BLaER1 (cell line): ENCODE results near the gene SPTBN4.

Experiments used
- H3K27ac ChIP-seq: shearing (Covaris generic); formaldehyde crosslinking; 2 replicates; pipeline ENCODE4 v1.8.1; 2022
- H3K27me3 ChIP-seq: shearing (Covaris generic); formaldehyde crosslinking; 2 replicates; pipeline ENCODE4 v1.8.1; 2022
- H3K36me3 ChIP-seq: shearing (Covaris generic); formaldehyde crosslinking; 2 replicates; pipeline ENCODE4 v1.8.1; 2022
- H3K4me1 ChIP-seq: shearing (Covaris generic); formaldehyde crosslinking; 2 replicates; pipeline ENCODE4 v1.8.1; 2022
- H3K4me2 ChIP-seq: shearing (Covaris generic); formaldehyde crosslinking; 2 replicates; pipeline ENCODE4 v1.8.1; 2022
- H3K4me3 ChIP-seq: shearing (Covaris generic); formaldehyde crosslinking; 2 replicates; pipeline ENCODE4 v1.8.1; 2022
- H3K9ac ChIP-seq: shearing (Covaris generic); formaldehyde crosslinking; 2 replicates; pipeline ENCODE4 v1.8.1; 2022
- H3K9me3 ChIP-seq: shearing (Covaris generic); formaldehyde crosslinking; 2 replicates; pipeline ENCODE4 v1.8.1; 2022
- H4K20me1 ChIP-seq: shearing (Covaris generic); formaldehyde crosslinking; 2 replicates; pipeline ENCODE4 v1.8.1; 2022
- Cebpa-rat ChIP-seq: shearing (Covaris generic); IDR thresholded peaks from 2 replicates; pipeline ENCODE4 v1.8.1; 2022

The SPTBN4 gene

DNA sequence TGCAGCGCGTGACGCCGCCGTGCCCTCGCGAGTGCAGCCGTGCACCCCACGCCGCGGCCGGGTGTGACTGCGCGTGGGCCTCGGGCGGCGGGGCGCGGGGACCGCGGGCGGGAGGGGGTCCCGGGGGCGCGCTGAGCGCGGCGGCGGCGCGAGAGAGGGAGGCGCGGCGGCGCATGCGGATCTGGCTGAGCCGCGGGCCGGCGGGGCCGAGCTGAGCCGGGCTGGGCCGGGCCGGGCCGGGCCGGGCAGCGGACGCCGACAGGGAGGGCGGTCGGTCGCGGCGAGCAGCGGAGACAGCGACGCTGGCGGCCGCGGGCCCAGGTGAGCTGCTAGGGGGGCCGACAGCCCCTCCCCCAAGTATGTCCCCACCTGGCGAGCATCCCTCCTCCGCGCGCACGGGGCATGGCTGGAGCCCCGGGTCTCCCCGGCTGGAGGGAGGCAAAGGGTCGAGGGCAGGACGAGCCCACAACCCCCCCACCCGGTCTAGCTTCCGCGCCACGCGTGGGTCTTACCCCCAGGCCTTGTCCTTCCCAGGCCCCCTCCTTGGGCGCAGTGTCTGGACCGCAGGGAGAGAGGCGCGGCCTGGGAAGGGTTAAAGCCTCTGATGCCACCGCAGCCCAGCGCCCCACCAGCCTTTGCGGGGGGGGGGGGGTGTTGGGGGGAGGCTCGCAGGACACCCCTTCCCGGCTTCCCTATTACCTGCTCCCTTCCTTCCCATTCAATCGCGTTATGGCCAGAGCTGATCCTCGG is at the start of gene SPTBN4:
SPTBN4 (plus strand) TSS at position 17 of the 750 bp plus-strand sequence. CDS start 5,621 bp downstream, outside the sequence.
- Histone ChIP-seq H3K27me3 (peaks cover 5% of the 10 kb centered on the region; the same call in 1 of the 2 replicates), H3K9ac (peak within 1 kb of the TSS; percentile 22; the same call in 1 of the 2 replicates), H4K20me1 (no peaks in the 10 kb centered on the region), H3K27ac (no peak within 1 kb of the TSS), H3K4me1 (peaks cover 21% of the 10 kb centered on the region), H3K9me3 (no peaks in the 10 kb centered on the region), H3K4me2 (peak within 1 kb of the TSS; percentile 93), H3K36me3 (no peaks in the 10 kb centered on the region), H3K4me3 (peak within 1 kb of the TSS; percentile 76)
- TF ChIP-seq Cebpa-rat = no peak

DNA sequence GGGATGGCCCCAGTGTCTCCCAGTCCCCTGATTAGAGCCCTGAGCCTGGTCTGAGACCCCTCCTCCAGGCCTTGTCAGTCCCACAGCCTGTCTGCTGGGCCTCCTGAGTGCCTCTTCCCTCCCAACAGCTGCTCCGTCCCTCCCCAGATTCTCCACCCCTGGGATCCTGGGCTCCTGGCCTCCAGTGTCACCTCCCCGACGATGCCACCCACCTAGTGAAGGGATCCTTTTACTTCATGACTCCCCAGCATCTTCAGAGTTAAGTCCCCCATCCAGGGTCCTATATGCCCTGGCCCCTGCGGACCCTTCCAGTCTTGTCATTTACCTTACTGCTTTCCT is 49.2 kb upstream of the SPTBN4 start:
- Histone ChIP-seq H4K20me1 (no peaks in the 10 kb centered on the region), H3K4me3 (no peak overlapping the region), H3K9ac (peak overlapping the region; percentile 57), H3K27ac (peak overlapping the region; percentile 81), H3K4me1 (peaks cover 83% of the 10 kb centered on the region), H3K9me3 (no peaks in the 10 kb centered on the region), H3K4me2 (peak overlapping the region; percentile 72), H3K36me3 (peaks cover 4% of the 10 kb centered on the region), H3K27me3 (no peaks in the 10 kb centered on the region)
- TF ChIP-seq Cebpa-rat = no peak

DNA sequence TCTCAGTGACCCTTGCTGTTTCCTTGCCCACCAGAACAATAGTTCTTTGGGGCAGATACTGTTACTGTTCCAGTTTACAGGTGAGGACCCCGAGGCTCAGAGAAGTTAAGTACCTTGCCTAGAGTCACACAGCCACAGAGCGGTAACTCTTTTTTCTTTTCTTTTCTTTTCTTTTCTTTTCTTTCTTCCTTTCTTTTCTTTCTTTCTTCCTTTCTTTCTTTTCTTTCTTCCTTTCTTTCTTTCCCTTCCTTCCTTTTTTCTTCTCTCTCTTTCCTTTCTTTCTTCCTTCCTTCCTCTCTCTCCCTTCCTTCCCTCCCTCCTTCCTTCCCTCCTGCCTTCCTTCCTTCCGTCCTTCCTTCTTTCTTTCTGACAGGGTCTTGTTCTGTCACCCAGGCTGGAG is 48.8 kb upstream of the SPTBN4 start:
- Histone ChIP-seq H3K4me1 (peaks cover 79% of the 10 kb centered on the region), H3K4me2 (peak overlapping the region; percentile 72), H4K20me1 (no peaks in the 10 kb centered on the region), H3K27me3 (no peaks in the 10 kb centered on the region), H3K9me3 (no peaks in the 10 kb centered on the region), H3K9ac (peak overlapping the region; percentile 57; the same call in 1 of the 2 replicates), H3K36me3 (peaks cover 9% of the 10 kb centered on the region), H3K4me3 (no peak overlapping the region), H3K27ac (peak overlapping the region; percentile 81)
- TF ChIP-seq Cebpa-rat = no peak

DNA sequence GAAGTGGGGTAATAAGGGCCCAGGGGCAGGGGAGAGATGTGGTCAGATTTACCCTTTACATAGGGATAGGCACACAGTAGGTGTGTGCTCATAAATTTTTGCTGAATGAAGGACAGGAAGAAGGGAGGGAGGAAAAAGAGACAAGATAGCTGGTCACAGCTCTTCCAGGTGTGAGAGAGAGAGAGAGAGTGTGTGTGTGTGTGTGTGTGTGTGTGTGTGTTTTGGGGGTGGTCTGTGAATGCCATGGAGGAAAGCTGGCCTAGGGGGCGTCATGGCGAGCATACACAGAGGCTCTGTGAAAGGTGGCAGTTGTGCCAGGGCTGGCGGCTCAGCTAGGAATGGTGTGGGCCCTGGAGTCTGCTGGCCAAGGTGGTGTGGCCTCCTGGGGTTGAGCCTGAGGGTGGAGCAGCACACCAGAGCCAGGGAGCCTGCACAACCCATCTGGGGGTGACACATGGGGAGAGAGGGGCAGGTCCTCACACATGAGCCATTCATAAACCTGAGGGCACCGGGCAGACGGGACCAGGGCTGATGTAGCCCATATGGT is 47.7 kb upstream of the SPTBN4 start:
- Histone ChIP-seq H3K4me3 (no peak overlapping the region), H3K9ac (no peak overlapping the region), H3K9me3 (no peaks in the 10 kb centered on the region), H3K27me3 (no peaks in the 10 kb centered on the region), H3K27ac (0 out of 2 replicates have a peak overlapping the region, but pooled peaks have one; percentile 13), H3K4me1 (peaks cover 75% of the 10 kb centered on the region), H3K36me3 (peaks cover 13% of the 10 kb centered on the region), H3K4me2 (no peak overlapping the region), H4K20me1 (no peaks in the 10 kb centered on the region)
- no peak for TF ChIP-seq Cebpa-rat

DNA sequence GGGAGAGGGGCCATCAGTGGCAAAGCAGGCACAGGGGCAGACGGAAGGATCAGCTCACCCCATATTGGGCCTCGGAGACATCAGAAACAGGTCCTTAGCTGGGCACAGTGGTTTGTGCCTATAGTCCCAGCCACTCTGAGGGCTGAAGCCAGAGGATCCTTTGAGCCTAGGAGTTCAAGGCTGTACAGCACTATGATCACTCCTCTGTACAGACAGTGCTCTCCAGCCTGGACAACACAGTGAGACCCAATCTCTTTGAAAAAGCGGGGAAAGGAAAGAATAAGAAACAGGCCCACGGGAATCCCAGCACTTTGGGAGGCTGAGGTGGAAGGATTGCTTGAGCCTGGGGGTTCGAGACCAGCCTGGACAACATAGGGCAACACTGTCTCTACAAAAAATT is 47.0 kb upstream of the SPTBN4 start:
- Histone ChIP-seq H4K20me1 (no peaks in the 10 kb centered on the region), H3K4me2 (no peak overlapping the region), H3K9ac (no peak overlapping the region), H3K4me1 (peaks cover 75% of the 10 kb centered on the region), H3K4me3 (no peak overlapping the region), H3K27me3 (no peaks in the 10 kb centered on the region), H3K27ac (no peak overlapping the region), H3K9me3 (no peaks in the 10 kb centered on the region), H3K36me3 (peaks cover 13% of the 10 kb centered on the region)
- no peak for TF ChIP-seq Cebpa-rat

DNA sequence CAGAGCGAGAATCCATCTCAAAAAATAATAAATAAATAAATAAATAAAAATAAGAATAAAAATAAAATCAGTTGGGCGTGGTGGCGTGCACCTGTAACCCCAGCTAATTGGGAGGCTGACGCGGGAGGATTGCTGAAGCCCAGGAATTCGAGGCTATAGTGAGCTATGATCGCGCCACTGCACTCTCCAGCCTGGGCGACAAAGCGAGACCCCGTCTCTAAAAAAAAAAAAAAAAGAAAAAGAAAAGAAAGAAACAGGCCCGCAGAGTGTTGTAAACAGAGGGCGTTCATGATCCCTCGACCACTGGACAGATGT is 46.4 kb upstream of the SPTBN4 start:
- H3K9me3 ChIP-seq = no peaks in the 10 kb centered on the region
- peaks cover 73% of the 10 kb centered on the region for H3K4me1 ChIP-seq
- H3K4me2 ChIP-seq = peak overlapping the region; percentile 97
- H3K27me3 ChIP-seq = no peaks in the 10 kb centered on the region
- peak overlapping the region; percentile 83; the same call in 1 of the 2 replicates for H3K9ac ChIP-seq
- no peaks in the 10 kb centered on the region for H4K20me1 ChIP-seq
- H3K27ac ChIP-seq = peak overlapping the region; percentile 87; the same call in 1 of the 2 replicates
- peaks cover 13% of the 10 kb centered on the region for H3K36me3 ChIP-seq
- no peak for TF ChIP-seq Cebpa-rat
- H3K4me3 ChIP-seq = peak overlapping the region; percentile 80

DNA sequence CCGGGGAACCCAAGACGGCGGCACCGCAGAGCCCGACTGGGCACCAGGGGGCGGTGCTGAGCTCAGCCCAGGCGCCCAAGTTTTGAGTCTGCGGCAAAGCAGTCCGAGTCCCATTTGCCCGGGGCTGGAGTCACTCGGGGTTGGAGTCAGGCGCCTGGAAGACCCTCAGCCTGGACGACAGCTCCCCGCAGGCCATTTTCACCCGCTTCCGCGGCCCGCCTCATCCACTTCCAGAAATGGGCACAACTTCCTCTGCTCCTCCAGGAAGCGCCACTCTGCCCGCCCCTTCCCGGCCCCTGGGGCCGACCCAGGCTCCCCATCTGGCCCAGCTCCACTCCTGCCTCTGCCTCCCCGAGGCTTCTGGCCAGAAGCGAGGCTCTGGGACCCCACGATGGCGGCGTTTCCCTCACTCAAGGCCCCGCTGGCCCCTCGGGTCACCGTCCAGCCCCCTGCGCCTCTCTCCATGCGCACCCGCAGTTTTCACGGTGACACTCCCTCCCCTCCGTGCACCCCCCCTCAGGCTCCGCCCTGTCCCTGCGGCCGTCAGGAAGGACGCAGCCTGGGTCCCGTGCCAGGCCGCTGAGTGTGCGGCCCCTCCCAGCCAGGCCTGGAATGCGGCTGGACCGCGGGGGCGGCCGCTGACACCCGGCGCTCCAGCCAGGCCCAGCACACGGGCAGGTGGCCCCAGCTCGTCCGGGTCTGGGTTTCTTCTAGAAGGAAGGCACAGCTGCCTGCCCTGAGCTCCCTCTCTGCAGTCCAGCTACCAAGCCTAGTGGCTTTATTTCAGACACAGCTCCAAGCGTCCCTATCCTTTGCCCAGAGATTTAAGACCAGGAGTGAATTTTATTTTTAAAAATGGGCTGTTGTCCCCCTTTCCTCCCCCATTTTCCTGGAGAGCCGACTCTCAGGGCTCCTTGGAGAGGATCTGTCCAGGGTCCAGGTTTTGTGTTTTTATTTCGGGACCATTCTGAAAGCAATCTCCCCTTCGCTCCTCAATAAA is 45.7 kb upstream of the SPTBN4 start:
- no peaks in the 10 kb centered on the region for H4K20me1 ChIP-seq
- peak overlapping the region; percentile 83 for H3K9ac ChIP-seq
- peak overlapping the region; percentile 80 for H3K4me3 ChIP-seq
- H3K27me3 ChIP-seq = no peaks in the 10 kb centered on the region
- no peaks in the 10 kb centered on the region for H3K9me3 ChIP-seq
- peak overlapping the region; percentile 87 for H3K27ac ChIP-seq
- peaks cover 66% of the 10 kb centered on the region for H3K4me1 ChIP-seq
- peak overlapping the region; percentile 97 for H3K4me2 ChIP-seq
- no peak for TF ChIP-seq Cebpa-rat
- peaks cover 13% of the 10 kb centered on the region for H3K36me3 ChIP-seq

DNA sequence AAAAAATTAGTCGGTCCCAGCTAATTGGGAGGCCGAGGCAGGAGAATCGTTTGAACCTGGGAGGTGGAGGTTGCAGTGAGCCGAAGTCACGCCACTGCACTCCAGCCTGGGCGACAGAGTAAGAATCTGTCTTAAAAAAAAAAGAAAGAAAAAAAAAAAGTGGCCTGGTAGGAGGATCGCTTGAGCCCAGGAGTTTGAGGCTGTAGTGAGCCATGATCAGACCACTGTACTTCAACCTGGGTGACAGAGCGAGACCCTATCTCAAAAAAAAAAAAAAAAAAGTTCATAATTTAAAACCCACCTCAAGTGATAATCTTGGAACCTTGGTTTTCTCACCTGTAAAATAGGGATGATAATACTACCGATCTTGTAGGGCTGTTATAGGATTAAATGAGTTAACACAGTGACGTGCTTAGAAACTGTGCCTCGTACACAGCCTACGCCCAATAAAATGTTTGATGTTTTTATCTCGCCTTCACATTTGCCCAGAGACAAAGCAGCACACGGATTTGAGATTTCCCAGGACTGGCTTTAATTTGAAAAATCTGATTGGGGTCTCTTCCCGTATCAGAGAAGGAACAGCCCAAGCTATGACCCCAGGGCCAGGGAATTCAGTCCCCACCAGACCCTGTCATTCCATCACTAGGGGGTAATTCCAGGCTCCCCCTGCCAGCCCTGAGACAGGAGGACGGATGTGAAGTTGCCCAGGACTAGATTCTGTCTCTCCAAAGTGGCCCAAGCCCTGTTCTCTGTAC is 44.6 kb upstream of the SPTBN4 start:
- H3K9ac ChIP-seq = peak overlapping the region; percentile 83
- H3K4me2 ChIP-seq = peak overlapping the region; percentile 97
- H3K4me1 ChIP-seq = peaks cover 66% of the 10 kb centered on the region
- H3K36me3 ChIP-seq = peaks cover 13% of the 10 kb centered on the region
- H3K9me3 ChIP-seq = no peaks in the 10 kb centered on the region
- TF ChIP-seq Cebpa-rat = no peak
- no peaks in the 10 kb centered on the region for H4K20me1 ChIP-seq
- no peak overlapping the region for H3K27ac ChIP-seq
- H3K27me3 ChIP-seq = no peaks in the 10 kb centered on the region
- no peak overlapping the region for H3K4me3 ChIP-seq
